K562 (cell line): ENCODE measurements around the gene SKAP2.
A peak's percentile ranks its signal among the peaks of the same experiment; 100 is the strongest.

Experiments used
- CC2D1A ChIP-seq: fragments of 450-650 bp; IDR thresholded peaks from 2 replicates; pipeline ENCODE4 v1.6.1; 2017; ENCODE audit warnings: mild to moderate bottlenecking
- ETS2 ChIP-seq: IDR thresholded peaks from 2 replicates; pipeline ENCODE4 v1.6.1; 2016; ENCODE audit warnings: borderline replicate concordance, missing genetic modification characterization, mild to moderate bottlenecking, moderate library complexity, missing compliant biosample characterization; ENCODE audit not compliant: poor library complexity, severe bottlenecking
- JUND ChIP-seq, 2 experiments: IDR thresholded peaks; 2 replicates in 1 of 2; 3 replicates in 1 of 2; pipeline ENCODE4 v1.6.1; 2011; ENCODE audit warnings: borderline replicate concordance in 2 of 2, low read depth in 2 of 2, low read length in 2 of 2, improper control_type of control experiment in 1 of 2, missing biosample characterization in 1 of 2, missing genetic modification characterization in 1 of 2, missing genetic modification reagents in 1 of 2
- MAFK ChIP-seq: IDR thresholded peaks from 2 replicates; pipeline ENCODE4 v1.6.1; 2011; ENCODE audit warnings: low read length, improper control_type of control experiment
- NFRKB ChIP-seq: fragments of 450-650 bp; IDR thresholded peaks from 2 replicates; pipeline ENCODE4 v1.6.1; 2016; ENCODE audit warnings: low read depth
- SMAD3 ChIP-seq: fragments of 450-650 bp; formaldehyde crosslinking; conservative IDR thresholded peaks from 2 replicates; pipeline ENCODE4 v1.4.0; 2020; ENCODE audit warnings: mild to moderate bottlenecking
- SNRNP70 ChIP-seq: fragments of 200-400 bp; formaldehyde crosslinking; optimal IDR thresholded peaks from 2 replicates; pipeline ENCODE3; 2017; ENCODE audit warnings: low read depth, low read length
- ZNF133 ChIP-seq: fragments of 250-450 bp; sonication (Bioruptor Pico); IDR thresholded peaks from 2 replicates; pipeline ENCODE4 v1.4.0; 2020; ENCODE audit warnings: mild to moderate bottlenecking
- ZNF274 ChIP-seq: IDR thresholded peaks from 2 replicates; pipeline ENCODE4 v1.6.1; 2011; ENCODE audit warnings: low read depth, mild to moderate bottlenecking, low read length, moderate library complexity, borderline replicate concordance
- ZNF644 ChIP-seq: fragments of 200-800 bp; sonication (Bioruptor generic); IDR thresholded peaks from 2 replicates; pipeline ENCODE4 v1.6.1; 2016; ENCODE audit warnings: low read depth, missing genetic modification characterization, missing compliant biosample characterization
- TF ChIP-seq, protein P1 (sequence below), 3 experiments: IDR thresholded peaks in 2 of 3; conservative IDR thresholded peaks in 1 of 3; 2 replicates each; pipeline ENCODE4 v1.5.1; 2011 to 2012; ENCODE audit warnings: low read length in 3 of 3, mild to moderate bottlenecking in 3 of 3, control low read depth in 2 of 3, improper control_type of control experiment in 1 of 3, inconsistent platforms in 1 of 3, low read depth in 1 of 3, mixed read lengths in 1 of 3, moderate library complexity in 1 of 3; ENCODE audit not compliant: insufficient read depth in 2 of 3
- TF ChIP-seq, protein P2 (sequence below): fragments of 200-600 bp; sonication (generic); IDR thresholded peaks from one replicate; pipeline ENCODE4 v1.6.1; 2012; ENCODE audit warnings: mild to moderate bottlenecking, low read depth, low read length, inconsistent platforms
- TF ChIP-seq, protein P3 (sequence below): fragments of 450-650 bp; IDR thresholded peaks from 2 replicates; pipeline ENCODE4 v1.6.1; 2016; ENCODE audit warnings: missing biosample characterization, missing genetic modification characterization
- TF ChIP-seq, protein P4 (sequence below): fragments of 450-650 bp; IDR thresholded peaks from 2 replicates; pipeline ENCODE4 v1.6.1; 2016; ENCODE audit warnings: low read depth, mild to moderate bottlenecking, moderate library complexity

DNA sequence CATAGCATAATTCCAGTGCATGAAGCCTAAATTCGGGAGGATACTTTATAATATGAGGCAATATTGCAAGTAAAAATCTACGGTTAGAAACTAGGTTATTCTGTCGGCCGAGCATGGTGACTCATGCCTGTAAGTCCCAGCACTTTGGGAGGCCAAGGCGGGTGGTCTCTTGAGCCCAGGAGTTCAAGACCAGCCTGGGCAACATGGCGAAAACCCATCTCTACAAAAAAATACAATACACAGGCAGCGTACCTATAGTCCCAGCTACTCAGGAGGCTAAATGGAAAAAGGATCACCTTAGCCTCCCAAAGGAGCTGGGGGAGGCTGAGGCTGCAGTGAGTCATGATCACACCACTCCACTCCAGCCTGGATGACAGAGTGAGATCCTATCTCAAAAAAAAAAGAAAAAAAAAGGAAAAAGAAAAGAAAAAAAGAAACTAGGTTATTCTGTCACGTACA lies 14.2 kb downstream of the SKAP2 start:
- TF ChIP-seq ETS2 (tag) = no peak
- TF ChIP-seq, protein P1, sequence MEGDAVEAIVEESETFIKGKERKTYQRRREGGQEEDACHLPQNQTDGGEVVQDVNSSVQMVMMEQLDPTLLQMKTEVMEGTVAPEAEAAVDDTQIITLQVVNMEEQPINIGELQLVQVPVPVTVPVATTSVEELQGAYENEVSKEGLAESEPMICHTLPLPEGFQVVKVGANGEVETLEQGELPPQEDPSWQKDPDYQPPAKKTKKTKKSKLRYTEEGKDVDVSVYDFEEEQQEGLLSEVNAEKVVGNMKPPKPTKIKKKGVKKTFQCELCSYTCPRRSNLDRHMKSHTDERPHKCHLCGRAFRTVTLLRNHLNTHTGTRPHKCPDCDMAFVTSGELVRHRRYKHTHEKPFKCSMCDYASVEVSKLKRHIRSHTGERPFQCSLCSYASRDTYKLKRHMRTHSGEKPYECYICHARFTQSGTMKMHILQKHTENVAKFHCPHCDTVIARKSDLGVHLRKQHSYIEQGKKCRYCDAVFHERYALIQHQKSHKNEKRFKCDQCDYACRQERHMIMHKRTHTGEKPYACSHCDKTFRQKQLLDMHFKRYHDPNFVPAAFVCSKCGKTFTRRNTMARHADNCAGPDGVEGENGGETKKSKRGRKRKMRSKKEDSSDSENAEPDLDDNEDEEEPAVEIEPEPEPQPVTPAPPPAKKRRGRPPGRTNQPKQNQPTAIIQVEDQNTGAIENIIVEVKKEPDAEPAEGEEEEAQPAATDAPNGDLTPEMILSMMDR (IDR thresholded peaks at IDR 0.05 in 2 of 3, conservative IDR thresholded peaks at IDR 0.05 in 1 of 3; ENCODE audit: insufficient read depth in 2 of 3, low read depth in 1 of 3, low read length in 3 of 3) = no peak
- no peak for TF ChIP-seq ZNF133 (CRISPR knock-in tag)
- peak; percentile 72; the same call in 1 of the 2 replicates for TF ChIP-seq CC2D1A
- TF ChIP-seq, protein P2, sequence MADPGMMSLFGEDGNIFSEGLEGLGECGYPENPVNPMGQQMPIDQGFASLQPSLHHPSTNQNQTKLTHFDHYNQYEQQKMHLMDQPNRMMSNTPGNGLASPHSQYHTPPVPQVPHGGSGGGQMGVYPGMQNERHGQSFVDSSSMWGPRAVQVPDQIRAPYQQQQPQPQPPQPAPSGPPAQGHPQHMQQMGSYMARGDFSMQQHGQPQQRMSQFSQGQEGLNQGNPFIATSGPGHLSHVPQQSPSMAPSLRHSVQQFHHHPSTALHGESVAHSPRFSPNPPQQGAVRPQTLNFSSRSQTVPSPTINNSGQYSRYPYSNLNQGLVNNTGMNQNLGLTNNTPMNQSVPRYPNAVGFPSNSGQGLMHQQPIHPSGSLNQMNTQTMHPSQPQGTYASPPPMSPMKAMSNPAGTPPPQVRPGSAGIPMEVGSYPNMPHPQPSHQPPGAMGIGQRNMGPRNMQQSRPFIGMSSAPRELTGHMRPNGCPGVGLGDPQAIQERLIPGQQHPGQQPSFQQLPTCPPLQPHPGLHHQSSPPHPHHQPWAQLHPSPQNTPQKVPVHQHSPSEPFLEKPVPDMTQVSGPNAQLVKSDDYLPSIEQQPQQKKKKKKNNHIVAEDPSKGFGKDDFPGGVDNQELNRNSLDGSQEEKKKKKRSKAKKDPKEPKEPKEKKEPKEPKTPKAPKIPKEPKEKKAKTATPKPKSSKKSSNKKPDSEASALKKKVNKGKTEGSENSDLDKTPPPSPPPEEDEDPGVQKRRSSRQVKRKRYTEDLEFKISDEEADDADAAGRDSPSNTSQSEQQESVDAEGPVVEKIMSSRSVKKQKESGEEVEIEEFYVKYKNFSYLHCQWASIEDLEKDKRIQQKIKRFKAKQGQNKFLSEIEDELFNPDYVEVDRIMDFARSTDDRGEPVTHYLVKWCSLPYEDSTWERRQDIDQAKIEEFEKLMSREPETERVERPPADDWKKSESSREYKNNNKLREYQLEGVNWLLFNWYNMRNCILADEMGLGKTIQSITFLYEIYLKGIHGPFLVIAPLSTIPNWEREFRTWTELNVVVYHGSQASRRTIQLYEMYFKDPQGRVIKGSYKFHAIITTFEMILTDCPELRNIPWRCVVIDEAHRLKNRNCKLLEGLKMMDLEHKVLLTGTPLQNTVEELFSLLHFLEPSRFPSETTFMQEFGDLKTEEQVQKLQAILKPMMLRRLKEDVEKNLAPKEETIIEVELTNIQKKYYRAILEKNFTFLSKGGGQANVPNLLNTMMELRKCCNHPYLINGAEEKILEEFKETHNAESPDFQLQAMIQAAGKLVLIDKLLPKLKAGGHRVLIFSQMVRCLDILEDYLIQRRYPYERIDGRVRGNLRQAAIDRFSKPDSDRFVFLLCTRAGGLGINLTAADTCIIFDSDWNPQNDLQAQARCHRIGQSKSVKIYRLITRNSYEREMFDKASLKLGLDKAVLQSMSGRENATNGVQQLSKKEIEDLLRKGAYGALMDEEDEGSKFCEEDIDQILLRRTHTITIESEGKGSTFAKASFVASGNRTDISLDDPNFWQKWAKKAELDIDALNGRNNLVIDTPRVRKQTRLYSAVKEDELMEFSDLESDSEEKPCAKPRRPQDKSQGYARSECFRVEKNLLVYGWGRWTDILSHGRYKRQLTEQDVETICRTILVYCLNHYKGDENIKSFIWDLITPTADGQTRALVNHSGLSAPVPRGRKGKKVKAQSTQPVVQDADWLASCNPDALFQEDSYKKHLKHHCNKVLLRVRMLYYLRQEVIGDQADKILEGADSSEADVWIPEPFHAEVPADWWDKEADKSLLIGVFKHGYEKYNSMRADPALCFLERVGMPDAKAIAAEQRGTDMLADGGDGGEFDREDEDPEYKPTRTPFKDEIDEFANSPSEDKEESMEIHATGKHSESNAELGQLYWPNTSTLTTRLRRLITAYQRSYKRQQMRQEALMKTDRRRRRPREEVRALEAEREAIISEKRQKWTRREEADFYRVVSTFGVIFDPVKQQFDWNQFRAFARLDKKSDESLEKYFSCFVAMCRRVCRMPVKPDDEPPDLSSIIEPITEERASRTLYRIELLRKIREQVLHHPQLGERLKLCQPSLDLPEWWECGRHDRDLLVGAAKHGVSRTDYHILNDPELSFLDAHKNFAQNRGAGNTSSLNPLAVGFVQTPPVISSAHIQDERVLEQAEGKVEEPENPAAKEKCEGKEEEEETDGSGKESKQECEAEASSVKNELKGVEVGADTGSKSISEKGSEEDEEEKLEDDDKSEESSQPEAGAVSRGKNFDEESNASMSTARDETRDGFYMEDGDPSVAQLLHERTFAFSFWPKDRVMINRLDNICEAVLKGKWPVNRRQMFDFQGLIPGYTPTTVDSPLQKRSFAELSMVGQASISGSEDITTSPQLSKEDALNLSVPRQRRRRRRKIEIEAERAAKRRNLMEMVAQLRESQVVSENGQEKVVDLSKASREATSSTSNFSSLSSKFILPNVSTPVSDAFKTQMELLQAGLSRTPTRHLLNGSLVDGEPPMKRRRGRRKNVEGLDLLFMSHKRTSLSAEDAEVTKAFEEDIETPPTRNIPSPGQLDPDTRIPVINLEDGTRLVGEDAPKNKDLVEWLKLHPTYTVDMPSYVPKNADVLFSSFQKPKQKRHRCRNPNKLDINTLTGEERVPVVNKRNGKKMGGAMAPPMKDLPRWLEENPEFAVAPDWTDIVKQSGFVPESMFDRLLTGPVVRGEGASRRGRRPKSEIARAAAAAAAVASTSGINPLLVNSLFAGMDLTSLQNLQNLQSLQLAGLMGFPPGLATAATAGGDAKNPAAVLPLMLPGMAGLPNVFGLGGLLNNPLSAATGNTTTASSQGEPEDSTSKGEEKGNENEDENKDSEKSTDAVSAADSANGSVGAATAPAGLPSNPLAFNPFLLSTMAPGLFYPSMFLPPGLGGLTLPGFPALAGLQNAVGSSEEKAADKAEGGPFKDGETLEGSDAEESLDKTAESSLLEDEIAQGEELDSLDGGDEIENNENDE = no peak
- TF ChIP-seq SNRNP70 = no peak
- TF ChIP-seq, protein P3, sequence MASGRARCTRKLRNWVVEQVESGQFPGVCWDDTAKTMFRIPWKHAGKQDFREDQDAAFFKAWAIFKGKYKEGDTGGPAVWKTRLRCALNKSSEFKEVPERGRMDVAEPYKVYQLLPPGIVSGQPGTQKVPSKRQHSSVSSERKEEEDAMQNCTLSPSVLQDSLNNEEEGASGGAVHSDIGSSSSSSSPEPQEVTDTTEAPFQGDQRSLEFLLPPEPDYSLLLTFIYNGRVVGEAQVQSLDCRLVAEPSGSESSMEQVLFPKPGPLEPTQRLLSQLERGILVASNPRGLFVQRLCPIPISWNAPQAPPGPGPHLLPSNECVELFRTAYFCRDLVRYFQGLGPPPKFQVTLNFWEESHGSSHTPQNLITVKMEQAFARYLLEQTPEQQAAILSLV (tag) = no peak
- no peak for TF ChIP-seq NFRKB
- no peak for TF ChIP-seq MAFK
- peak; percentile 97 for TF ChIP-seq JUND (IDR thresholded peaks at IDR 0.05; ENCODE audit: borderline replicate concordance, low read depth, low read length)
- peak; percentile 95; the same call in 2 of the 3 replicates for TF ChIP-seq JUND (tag; IDR thresholded peaks at IDR 0.05; ENCODE audit: borderline replicate concordance, low read depth, low read length)
- no peak for TF ChIP-seq ZNF644 (tag)
- TF ChIP-seq SMAD3 (CRISPR knock-in tag) = no peak
- TF ChIP-seq, protein P4, sequence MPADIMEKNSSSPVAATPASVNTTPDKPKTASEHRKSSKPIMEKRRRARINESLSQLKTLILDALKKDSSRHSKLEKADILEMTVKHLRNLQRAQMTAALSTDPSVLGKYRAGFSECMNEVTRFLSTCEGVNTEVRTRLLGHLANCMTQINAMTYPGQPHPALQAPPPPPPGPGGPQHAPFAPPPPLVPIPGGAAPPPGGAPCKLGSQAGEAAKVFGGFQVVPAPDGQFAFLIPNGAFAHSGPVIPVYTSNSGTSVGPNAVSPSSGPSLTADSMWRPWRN = no peak
- no peak for TF ChIP-seq ZNF274
